GM12874 (cell line): ENCODE measurements around the gene APOBEC3G.
A peak's percentile ranks its signal among the peaks of the same experiment; 100 is the strongest.

ENCODE experiments used
- TF ChIP-seq, protein P1 (sequence below): IDR thresholded peaks from 2 replicates; pipeline ENCODE4 v1.5.1; 2011; ENCODE audit warnings: low read depth, mild to moderate bottlenecking, control low read depth, low read length, moderate library complexity; ENCODE audit not compliant: insufficient read depth

APOBEC3G gene

DNA sequence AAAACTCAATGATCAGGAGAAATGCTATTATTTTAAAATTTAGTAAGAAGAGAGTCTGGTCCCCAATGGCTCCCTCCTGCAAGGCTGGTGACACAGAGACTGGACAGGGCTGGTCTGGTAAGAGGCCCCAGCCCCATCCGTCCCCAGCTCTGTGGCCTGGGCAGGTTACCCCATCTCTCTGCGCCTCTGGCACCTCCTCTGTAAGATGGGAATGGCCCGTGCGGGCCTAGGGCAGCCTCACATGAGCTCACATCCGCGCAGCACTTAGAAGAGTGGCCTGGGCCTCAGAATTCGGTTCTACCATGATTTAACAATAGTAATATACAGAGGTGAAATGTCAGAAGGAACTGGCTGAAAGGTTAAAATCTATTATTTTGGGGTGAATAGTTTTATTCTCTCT, 35.2 kb upstream of the APOBEC3G start:
- TF ChIP-seq, protein P1, sequence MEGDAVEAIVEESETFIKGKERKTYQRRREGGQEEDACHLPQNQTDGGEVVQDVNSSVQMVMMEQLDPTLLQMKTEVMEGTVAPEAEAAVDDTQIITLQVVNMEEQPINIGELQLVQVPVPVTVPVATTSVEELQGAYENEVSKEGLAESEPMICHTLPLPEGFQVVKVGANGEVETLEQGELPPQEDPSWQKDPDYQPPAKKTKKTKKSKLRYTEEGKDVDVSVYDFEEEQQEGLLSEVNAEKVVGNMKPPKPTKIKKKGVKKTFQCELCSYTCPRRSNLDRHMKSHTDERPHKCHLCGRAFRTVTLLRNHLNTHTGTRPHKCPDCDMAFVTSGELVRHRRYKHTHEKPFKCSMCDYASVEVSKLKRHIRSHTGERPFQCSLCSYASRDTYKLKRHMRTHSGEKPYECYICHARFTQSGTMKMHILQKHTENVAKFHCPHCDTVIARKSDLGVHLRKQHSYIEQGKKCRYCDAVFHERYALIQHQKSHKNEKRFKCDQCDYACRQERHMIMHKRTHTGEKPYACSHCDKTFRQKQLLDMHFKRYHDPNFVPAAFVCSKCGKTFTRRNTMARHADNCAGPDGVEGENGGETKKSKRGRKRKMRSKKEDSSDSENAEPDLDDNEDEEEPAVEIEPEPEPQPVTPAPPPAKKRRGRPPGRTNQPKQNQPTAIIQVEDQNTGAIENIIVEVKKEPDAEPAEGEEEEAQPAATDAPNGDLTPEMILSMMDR = no peak

DNA sequence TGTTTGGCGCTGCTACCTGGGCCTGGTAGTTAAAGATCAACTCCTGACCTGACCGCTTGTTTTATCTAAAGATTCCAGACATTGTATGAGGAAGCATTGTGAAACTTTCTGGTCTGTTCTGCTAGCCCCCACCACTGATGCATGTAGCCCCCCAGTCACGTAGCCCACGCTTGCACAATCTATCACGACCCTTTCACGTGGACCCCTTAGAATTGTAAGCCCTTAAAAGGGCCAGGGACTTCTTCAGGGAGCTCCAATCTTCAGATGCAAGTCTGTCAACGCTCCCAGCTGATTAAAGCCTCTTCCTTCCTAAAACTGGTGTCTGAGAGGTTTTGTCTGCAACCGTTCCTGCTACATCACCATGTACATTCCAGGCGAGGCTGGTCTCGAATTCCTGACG, 21.4 kb upstream of the APOBEC3G start:
- TF ChIP-seq, protein P1 = no peak

DNA sequence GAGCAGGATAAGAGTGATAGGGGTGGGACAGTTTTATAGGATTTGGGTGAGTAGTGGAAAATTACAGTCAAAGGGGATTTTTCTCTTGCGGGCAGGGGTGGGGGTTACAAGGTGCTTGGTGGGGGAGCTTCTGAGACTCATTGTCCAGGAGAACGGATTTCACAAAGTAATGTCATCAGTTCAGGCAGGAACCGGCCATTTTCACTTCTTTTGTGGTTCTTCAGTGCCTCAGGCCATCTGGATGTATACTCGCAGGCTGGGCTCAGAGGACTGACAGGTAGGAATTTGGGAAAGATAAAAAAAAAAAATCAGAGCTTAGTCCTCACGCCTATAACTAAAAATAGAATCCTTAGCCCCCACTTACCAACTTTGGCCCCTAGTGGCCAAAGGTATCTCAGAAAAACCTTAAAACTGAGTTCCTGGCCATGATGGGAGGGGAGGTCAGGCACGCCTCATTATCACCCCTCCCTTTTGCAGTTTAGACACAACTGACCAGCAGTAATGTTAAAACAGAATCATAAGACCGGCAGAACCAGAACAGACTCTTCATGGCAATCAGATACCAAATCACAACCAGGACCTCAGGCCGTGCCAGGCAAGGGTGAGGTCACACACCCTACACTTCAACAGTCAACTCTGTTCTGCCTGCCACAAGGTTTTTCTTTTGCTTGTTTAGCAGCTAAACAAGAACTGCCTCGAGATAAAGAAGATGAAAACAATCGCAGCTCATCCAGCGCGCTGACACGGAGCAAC, 8.9 kb upstream of the APOBEC3G start:
- TF ChIP-seq, protein P1 = peak; percentile 44

DNA sequence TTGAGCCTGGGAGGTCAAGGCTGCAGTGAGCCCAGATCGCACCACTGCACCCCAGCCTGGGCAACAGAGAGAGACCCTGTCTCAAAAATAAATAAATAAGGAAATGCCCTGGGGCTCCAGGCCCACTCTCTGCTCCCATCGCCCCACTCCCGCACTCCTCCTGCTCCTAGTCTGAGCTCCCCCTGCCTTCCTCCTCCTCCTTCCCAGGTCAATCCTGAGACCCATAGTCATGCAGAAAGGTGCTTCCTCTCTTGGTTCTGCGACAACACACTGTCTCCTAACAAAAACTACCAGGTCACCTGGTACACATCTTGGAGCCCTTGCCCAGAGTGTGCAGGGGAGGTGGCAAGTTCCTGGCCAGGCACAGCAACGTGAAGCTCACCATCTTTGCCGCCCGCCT, 6.9 kb upstream of the APOBEC3G start:
- TF ChIP-seq, protein P1 = no peak

DNA sequence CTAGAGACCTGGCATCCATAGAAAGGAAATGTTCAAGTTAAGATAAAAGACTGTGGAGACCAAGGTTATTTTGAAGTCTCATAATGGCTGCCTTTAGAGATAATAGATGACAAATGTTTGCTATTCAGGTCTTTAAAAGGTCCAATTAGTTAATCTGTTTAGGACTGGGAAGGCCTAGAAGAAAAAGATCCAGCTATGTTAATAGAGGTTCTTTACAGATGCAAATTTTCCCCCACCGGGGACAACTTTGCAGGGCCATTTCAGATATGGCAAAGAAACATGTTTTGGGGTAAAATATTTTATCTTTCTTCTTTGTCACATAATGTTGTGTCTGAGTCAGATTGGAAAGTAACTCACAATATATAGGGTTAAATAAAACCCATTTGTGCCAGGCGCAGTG, 3.1 kb upstream of the APOBEC3G start:
- TF ChIP-seq, protein P1 = no peak

DNA sequence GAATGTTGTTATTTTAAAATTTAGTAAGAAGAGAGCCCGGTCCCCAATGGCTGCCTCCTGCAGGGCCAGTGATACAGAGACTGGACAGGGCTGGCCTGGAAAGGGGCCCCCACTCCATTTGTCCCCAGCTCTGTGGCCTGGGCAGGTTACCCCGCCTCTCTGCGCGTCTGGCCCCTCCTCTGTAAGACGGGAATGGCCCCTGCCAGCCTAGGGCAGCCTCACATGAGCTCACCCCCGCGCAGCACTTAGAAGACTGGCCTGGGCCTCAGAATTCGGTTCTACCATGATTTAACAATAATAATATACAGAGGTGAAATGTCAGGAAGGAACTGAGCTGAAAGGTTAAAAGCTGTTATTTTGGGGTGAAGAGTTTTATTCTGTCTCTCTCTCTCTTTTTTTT, 1.3 kb downstream of the APOBEC3G start:
- TF ChIP-seq, protein P1 = no peak

DNA sequence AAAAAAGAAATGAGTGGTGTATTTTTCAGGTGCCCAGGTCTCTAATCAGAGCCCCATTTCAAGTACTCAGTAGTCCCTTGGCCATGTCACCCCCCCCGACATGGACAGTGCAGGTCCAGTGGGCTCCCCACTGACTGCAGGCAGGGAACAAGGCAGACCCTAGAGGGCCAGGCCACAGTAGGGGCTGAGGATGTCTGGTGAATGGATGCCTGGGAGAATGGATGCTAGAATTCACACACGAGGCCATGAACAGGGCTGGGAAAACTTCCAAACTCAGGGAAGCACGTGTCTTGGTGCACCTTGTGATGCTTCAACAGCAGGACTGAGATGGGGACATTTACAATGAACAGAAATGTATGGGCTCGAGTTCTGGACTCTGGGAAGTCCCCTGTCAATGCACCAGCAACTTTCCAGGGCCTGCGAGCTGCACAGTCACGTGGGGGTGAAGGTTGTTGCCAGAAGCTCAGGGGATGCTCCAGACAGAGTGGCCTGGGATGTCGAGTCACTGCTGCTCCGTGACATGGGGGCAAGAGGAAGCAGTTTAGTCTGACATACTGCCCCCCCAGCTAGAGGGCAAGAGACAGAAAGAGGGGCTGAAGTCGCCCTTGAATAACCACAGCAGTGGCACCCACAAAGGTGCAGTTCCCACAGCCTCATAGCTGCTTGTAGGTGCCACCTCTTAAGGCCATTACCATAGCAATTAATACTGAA, 3.1 kb downstream of the APOBEC3G start:
- TF ChIP-seq, protein P1 = no peak
